ENCODE measurements around the gene ZNF407. TPM values are rescaled to one million over a fixed set of nuclear protein-coding genes. Genes with fewer than 3 reads are reported as not detected.

ZNF407 gene
- 3.5 and 4.5 TPM in 2 replicates for polyA plus RNA-seq

DNA sequence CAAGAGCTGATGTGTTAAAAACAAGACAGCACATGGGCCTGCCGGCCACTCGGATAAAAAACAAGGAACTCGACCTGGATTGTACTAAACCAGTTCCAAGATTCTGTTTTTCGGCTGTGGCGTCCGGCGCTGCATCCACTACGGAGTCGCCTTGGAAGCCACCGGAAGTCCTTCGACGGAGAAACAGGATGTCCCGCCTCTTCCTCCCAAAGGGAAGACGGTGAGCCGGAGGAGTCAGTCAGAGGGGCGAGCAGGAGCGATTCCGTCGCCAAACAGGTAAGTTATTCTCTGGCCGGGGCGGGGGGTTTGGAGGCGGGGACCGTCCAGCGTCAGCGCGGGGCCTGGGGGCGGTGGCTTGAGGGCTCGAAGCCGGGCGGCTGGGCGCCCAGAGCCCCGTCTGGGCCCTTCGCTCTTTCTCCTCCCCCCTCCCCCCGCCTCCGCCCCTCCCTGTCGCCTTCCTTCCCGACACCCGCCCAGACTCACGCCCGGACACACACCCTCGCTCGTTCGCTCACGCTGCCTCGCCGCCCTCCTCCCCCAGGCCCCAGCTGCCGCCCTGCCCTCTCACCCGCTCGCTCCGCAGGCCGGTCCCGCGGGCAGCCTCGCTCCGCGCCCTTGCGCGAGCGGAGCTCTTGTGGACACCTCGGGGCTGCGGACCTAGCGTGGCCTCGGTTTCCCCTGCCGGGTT is at the start of gene ZNF407:
Gene ZNF407 (plus strand): TSS at position 209 of the 688 bp plus-strand sequence. CDS start 33,150 bp downstream, outside the sequence.

Other genes starting within 250 kb of the ZNF407 start
- gene DIPK1C, start 140.6 kb upstream of the ZNF407 start, polyA plus RNA-seq, result 0.60 and 2.6 TPM in 2 replicates
- 42.2 and 54.6 TPM in 2 replicates for gene CNDP2, start 101.5 kb upstream of the ZNF407 start, polyA plus RNA-seq
- gene CNDP1, start 63.4 kb upstream of the ZNF407 start, polyA plus RNA-seq, result 2.3 and 4.6 TPM in 2 replicates